ENCODE data around the gene TMEM52. TPM values are rescaled to one million over a fixed set of nuclear protein-coding genes. Genes with fewer than 3 reads are reported as not detected.

Gene TMEM52
- total and polyA plus RNA-seq, 10 donors, result 0.35 to 4.7 (median 1.7) TPM; not detected in 1

DNA sequence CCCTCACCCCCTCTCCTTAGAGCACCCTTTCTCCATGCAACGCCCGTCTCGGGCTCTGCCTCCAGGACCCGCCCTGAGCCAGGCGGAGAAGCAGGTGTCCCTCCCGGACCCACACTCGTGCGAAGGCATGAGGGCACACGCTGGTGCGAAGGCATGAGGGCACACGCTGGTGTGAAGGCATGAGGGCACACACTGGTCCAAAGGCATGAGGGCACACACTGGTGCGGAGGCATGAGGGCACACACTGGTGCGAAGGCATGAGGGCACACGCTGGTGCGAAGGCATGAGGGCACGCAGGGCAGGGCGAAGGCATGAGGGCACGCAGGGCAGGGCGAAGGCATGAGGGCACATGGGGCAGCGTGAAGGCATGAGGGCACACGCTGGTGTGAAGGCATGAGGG lies 5.8 kb upstream of the TMEM52 start:
- Histone ChIP-seq H3K9me3 (no peaks in the 10 kb centered on the region), H3K27me3 (replicated peaks in 1 of 7) (peaks cover 0 to 6% (median 0%) of the 10 kb centered on the region in 7 donors), H3K4me3 (no peak overlapping the region), H3K36me3 (no peaks in the 10 kb centered on the region), H3K27ac (no peak overlapping the region), H3K4me1 (peaks cover 0 to 55% (median 22%) of the 10 kb centered on the region in 6 donors)
- TF ChIP-seq POLR2AphosphoS5 (IDR thresholded peaks at IDR 0.05), result no peak
- no peak for TF ChIP-seq POLR2A (IDR thresholded peaks at IDR 0.05)
- 91 to 96% (median 94%) methylated on average over 21 of the region's 21 CpGs for WGBS, 5 donors
- DNase-seq, result no peak
- intact Hi-C loops (cut with DNase I; ENCODE audit: low total_unique reads), result no loop called here

GRCh38 chr1:1924386-1924785 lies 5.3 kb upstream of the TMEM52 start:
- no peaks in the 10 kb centered on the region for H3K9me3 ChIP-seq
- 29 to 47% (median 43%) methylated on average over 5 to 18 of the region's 18 CpGs for WGBS, 5 donors
- peaks cover 0 to 6% (median 0%) of the 10 kb centered on the region in 7 donors for H3K27me3 ChIP-seq (replicated peaks in 1 of 7)
- no peak overlapping the region for H3K4me3 ChIP-seq
- peaks cover 0 to 60% (median 26%) of the 10 kb centered on the region in 6 donors for H3K4me1 ChIP-seq
- H3K27ac ChIP-seq, result no peak overlapping the region
- TF ChIP-seq POLR2A (IDR thresholded peaks at IDR 0.05), result no peak
- TF ChIP-seq POLR2AphosphoS5 (IDR thresholded peaks at IDR 0.05), result no peak
- TF ChIP-seq, protein P1, sequence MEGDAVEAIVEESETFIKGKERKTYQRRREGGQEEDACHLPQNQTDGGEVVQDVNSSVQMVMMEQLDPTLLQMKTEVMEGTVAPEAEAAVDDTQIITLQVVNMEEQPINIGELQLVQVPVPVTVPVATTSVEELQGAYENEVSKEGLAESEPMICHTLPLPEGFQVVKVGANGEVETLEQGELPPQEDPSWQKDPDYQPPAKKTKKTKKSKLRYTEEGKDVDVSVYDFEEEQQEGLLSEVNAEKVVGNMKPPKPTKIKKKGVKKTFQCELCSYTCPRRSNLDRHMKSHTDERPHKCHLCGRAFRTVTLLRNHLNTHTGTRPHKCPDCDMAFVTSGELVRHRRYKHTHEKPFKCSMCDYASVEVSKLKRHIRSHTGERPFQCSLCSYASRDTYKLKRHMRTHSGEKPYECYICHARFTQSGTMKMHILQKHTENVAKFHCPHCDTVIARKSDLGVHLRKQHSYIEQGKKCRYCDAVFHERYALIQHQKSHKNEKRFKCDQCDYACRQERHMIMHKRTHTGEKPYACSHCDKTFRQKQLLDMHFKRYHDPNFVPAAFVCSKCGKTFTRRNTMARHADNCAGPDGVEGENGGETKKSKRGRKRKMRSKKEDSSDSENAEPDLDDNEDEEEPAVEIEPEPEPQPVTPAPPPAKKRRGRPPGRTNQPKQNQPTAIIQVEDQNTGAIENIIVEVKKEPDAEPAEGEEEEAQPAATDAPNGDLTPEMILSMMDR (IDR thresholded peaks at IDR 0.05 in 8 of 11, conservative IDR thresholded peaks at IDR 0.05 in 3 of 11), result no peak
- intact Hi-C loops (cut with DNase I; ENCODE audit: low total_unique reads), result no loop called here
- peak; percentile 76 for DNase-seq
- H3K36me3 ChIP-seq, result no peaks in the 10 kb centered on the region

DNA sequence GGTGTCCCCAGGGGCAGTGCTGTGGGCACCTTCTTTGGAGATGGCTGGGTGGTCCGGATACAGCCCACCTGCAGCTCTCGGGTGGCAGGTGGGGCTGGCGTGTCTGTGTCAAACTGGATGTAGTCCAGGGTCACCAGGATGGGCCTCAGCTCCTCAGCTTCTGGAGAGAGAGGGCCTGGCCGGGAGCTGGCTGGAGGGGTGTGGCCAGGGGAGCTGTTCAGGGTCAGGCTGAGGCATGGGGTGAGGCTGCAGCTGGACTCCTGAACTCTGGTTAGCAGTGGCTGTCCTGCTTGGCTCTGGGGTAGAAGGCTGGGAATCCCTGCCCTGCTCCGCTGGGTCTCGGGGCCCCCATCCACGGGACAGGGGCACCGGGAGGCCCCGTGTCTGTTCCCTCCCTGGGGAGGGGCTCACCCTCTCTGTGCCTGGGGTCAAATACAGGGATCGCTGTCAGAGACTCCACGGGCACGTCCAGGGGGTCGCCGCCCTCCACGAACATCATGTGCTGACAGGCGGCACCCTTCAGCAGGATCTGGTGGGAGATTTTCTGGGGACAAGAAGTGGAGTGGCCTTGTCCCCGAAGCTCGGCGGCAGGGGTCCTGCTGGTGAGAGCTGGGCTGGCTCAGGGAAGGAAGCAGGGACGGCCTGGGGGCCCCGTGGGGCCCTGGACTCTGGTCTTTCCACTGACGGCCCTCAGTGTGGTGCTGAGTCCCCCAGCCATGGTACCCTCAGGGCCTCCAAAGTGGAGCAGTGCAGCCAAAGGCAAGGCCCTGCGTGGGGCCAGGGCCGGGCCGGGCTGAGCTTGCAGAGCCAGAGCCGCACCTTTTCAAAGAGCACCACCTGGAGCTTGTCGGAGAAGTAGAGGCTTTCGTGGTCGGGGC lies 4.1 kb upstream of the TMEM52 start:
- peak; percentile 78 for DNase-seq
- TF ChIP-seq, protein P1 (IDR thresholded peaks at IDR 0.05 in 8 of 11, conservative IDR thresholded peaks at IDR 0.05 in 3 of 11), result no peak
- TF ChIP-seq POLR2A (IDR thresholded peaks at IDR 0.05), result no peak
- TF ChIP-seq POLR2AphosphoS5 (IDR thresholded peaks at IDR 0.05), result no peak

DNA sequence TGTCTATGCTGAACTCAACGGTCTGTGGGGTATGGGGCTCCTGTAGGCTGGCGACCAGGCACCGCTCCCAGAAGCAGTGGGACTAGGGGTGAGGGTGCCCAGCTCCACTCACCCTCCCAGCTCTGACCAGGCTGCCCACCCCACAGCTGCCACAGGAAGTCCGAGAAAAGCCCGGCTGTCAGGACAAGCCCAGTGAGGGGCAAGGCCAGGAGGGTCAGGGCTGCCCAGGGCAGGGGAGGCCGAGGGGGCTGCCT lies 3.5 kb upstream of the TMEM52 start:
- Histone ChIP-seq H3K27me3 (replicated peaks in 1 of 7) (peaks cover 0 to 15% (median 0%) of the 10 kb centered on the region in 7 donors), H3K36me3 (no peaks in the 10 kb centered on the region), H3K4me1 (peaks cover 8 to 63% (median 36%) of the 10 kb centered on the region in 6 donors), H3K4me3 (no peak overlapping the region), H3K27ac (no peak overlapping the region), H3K9me3 (no peaks in the 10 kb centered on the region)
- TF ChIP-seq POLR2A (IDR thresholded peaks at IDR 0.05) (no peak), POLR2AphosphoS5 (IDR thresholded peaks at IDR 0.05) (no peak)
- TF ChIP-seq, protein P1 (IDR thresholded peaks at IDR 0.05 in 8 of 11, conservative IDR thresholded peaks at IDR 0.05 in 3 of 11), result no peak
- 33 to 81% (median 78%) methylated on average over 1 to 6 of the region's 6 CpGs for WGBS, 5 donors
- intact Hi-C loops (cut with DNase I; ENCODE audit: low total_unique reads), result no loop called here
- DNase-seq, result peak; percentile 77

More for the DNA sequence above, 4.1 kb upstream of the TMEM52 start:
- intact Hi-C loops (cut with DNase I; ENCODE audit: low total_unique reads), result no loop called here
- Histone ChIP-seq H3K27me3 (replicated peaks in 1 of 7) (peaks cover 0 to 10% (median 0%) of the 10 kb centered on the region in 7 donors), H3K36me3 (no peaks in the 10 kb centered on the region), H3K4me1 (peaks cover 6 to 63% (median 33%) of the 10 kb centered on the region in 6 donors), H3K9me3 (no peaks in the 10 kb centered on the region), H3K27ac (no peak overlapping the region), H3K4me3 (no peak overlapping the region)
- WGBS, 5 donors, result 57 to 79% (median 72%) methylated on average over 8 to 29 of the region's 29 CpGs

Data from spleen (tissue), 11 donors.